Mucosa of descending colon (tissue), 3 donors: ENCODE measurements around the gene ALPL. TPM values are rescaled to one million over a fixed set of nuclear protein-coding genes. Genes with fewer than 3 reads are reported as not detected.
A peak's percentile ranks its signal among the peaks of the same experiment; 100 is the strongest.

Source experiments
- ATAC-seq: fragments of 200-7000 bp; cut with Tn5 transposase; one replicate; pipeline ENCODE4 v1.9.1; 2020; ENCODE audit warnings: mild to moderate bottlenecking, moderate library complexity
- DNase-seq, 3 donors: peaks; one replicate each; pipeline ENCODE4 v3.0.0-alpha.2; 2020
- H3K36me3 ChIP-seq: fragments of 200-600 bp; one replicate; pipeline ENCODE4 v1.8.0; 2021; ENCODE audit warnings: low read depth, mild to moderate bottlenecking
- H3K4me1 ChIP-seq: fragments of 200-600 bp; one replicate; pipeline ENCODE4 v1.8.0; 2021; ENCODE audit warnings: low read depth, mild to moderate bottlenecking
- H3K4me3 ChIP-seq: fragments of 200-600 bp; one replicate; pipeline ENCODE4 v1.8.0; 2021; ENCODE audit warnings: mild to moderate bottlenecking
- H3K9me3 ChIP-seq: fragments of 200-600 bp; one replicate; pipeline ENCODE4 v1.8.0; 2021; ENCODE audit warnings: mild to moderate bottlenecking
- CTCF ChIP-seq: fragments of 200-600 bp; IDR thresholded peaks from one replicate; pipeline ENCODE4 v1.8.0; 2022; ENCODE audit warnings: antibody characterized with exemption, mild to moderate bottlenecking
- intact Hi-C, 2 donors: fragments of 100-400 bp; cut with DNase I in 1 of 2; cut with micrococcal nuclease in 1 of 2; formaldehyde crosslinking; loops; one replicate each; pipeline versions ENCODE4 v1.11.0 to v1.11.1; 2022; cut with DNase I, micrococcal nuclease
- total RNA-seq, 3 donors: library from RNA; stranded (reverse); fragmentation: NEBNext Ultra II Directional in 2 of 3; extraction: Animal tissue kit (Norgen Biotek cat#: 25700) in 2 of 3; gene quantifications; one replicate each; pipeline versions ENCODE4 v1.2.1 to v1.2.4, GENCODE V29; 2021 to 2023
- donor health status: DM: no; HTN: no; CAD: no; lungs with moderate emphysema.
- donor health status: DM: no; HTN: no; CAD: no.
- donor health status: DM: no; HTN: yes; CAD: no.

The ALPL gene
- total RNA-seq, 3 donors from 2014 or later = 0.82 to 2.7 (median 0.90) TPM

GRCh38 chr1:21499283-21499950 lies 9.8 kb upstream of the ALPL start:
- intact Hi-C loops = no loop called here
- H3K9me3 ChIP-seq = no peaks in the 10 kb centered on the region
- no peaks in the 10 kb centered on the region for H3K4me1 ChIP-seq
- no peak overlapping the region for H3K4me3 ChIP-seq
- no peak for TF ChIP-seq CTCF
- no peak for DNase-seq
- no peaks in the 10 kb centered on the region for H3K36me3 ChIP-seq
- ATAC-seq = no peak

- Histone ChIP-seq H3K9me3 (no peaks in the 10 kb centered on the region), H3K4me3 (no peak overlapping the region), H3K4me1 (peaks cover 2% of the 10 kb centered on the region), H3K36me3 (no peaks in the 10 kb centered on the region)
- no peak for TF ChIP-seq CTCF
- intact Hi-C loops = no loop called here
- ATAC-seq = no peak
- DNase-seq = no peak
Measured at GRCh38 chr1:21503706-21504377, 5.4 kb upstream of the ALPL start.

GRCh38 chr1:21506804-21507203 lies 2.4 kb upstream of the ALPL start:
- TF ChIP-seq CTCF = no peak
- Histone ChIP-seq H3K9me3 (no peaks in the 10 kb centered on the region), H3K4me3 (no peak overlapping the region), H3K4me1 (peaks cover 4% of the 10 kb centered on the region), H3K36me3 (no peaks in the 10 kb centered on the region)
- intact Hi-C loops = no loop called here
- DNase-seq = no peak
- ATAC-seq = no peak

GRCh38 chr1:21507511-21508270 lies 1.5 kb upstream of the ALPL start:
- no peak for ATAC-seq
- intact Hi-C loops = no loop called here
- Histone ChIP-seq H3K9me3 (no peaks in the 10 kb centered on the region), H3K4me1 (peaks cover 4% of the 10 kb centered on the region), H3K36me3 (no peaks in the 10 kb centered on the region), H3K4me3 (no peak overlapping the region)
- no peak for DNase-seq
- TF ChIP-seq CTCF = no peak

- DNase-seq (peak; percentile 69 to 79 (median 76)), ATAC-seq (peak; percentile 85)
- intact Hi-C loops = no loop called here
- peak; percentile 25 for TF ChIP-seq CTCF
- Histone ChIP-seq H3K4me3 (no peak overlapping the region), H3K9me3 (no peaks in the 10 kb centered on the region), H3K4me1 (peaks cover 4% of the 10 kb centered on the region), H3K36me3 (no peaks in the 10 kb centered on the region)
Measured at GRCh38 chr1:21508580-21509350, 458 bp upstream of the ALPL start.
